Gastrocnemius medialis (tissue), 4 donors: ENCODE data around the gene RTN4RL1. TPM values are rescaled to one million over a fixed set of nuclear protein-coding genes. Genes with fewer than 3 reads are reported as not detected.

Experiments
- ATAC-seq, 2 donors: fragments of 150-250 bp; one replicate each; pipeline ENCODE4 v1.9.1; 2016
- DNase-seq, 2 donors: peaks; one replicate each; pipeline ENCODE4 v3.0.0-alpha.2; 2019
- H3K27ac ChIP-seq, 4 donors: fragments of 200-600 bp; sonication (generic); 1 replicate in 1 of 4; 2 replicates in 3 of 4; pipeline ENCODE4 v1.5.1; 2016 to 2018; ENCODE audit warnings: mild to moderate bottlenecking in 2 of 4, moderate library complexity in 1 of 4
- H3K27me3 ChIP-seq, 3 donors: fragments of 200-600 bp; sonication (generic) in 2 of 3; 1 replicate in 1 of 3; 2 replicates in 2 of 3; pipeline versions ENCODE4 v1.5.1 to v1.6.0; 2016 to 2019; ENCODE audit warnings: mild to moderate bottlenecking in 1 of 3, moderate library complexity in 1 of 3
- H3K36me3 ChIP-seq, 2 donors: fragments of 200-600 bp; sonication (generic) in 1 of 2; one replicate each; pipeline ENCODE4 v1.5.1; 2017 to 2018
- H3K4me1 ChIP-seq, 2 donors: fragments of 200-600 bp; sonication (generic) in 1 of 2; one replicate each; pipeline ENCODE4 v1.5.1; 2016 to 2017; ENCODE audit warnings: mild to moderate bottlenecking in 2 of 2
- H3K4me3 ChIP-seq, 4 donors: fragments of 200-600 bp; sonication (generic) in 3 of 4; 1 replicate in 1 of 4; 2 replicates in 3 of 4; pipeline ENCODE4 v1.5.1; 2016 to 2019; ENCODE audit warnings: mild to moderate bottlenecking in 2 of 4
- H3K9me3 ChIP-seq, 3 donors: fragments of 200-600 bp; sonication (generic) in 2 of 3; 1 replicate in 1 of 3; 2 replicates in 2 of 3; pipeline ENCODE4 v1.5.1; 2016 to 2019
- CTCF ChIP-seq, 5 experiments: fragments of 450-650 bp in 3 of 5; fragments of 200-600 bp in 2 of 5; sonication (generic) in 2 of 5; IDR thresholded peaks in 4 of 5; conservative IDR thresholded peaks in 1 of 5; 1 replicate in 4 of 5; 2 replicates in 1 of 5; pipeline ENCODE4 v1.5.1; 2016 to 2019; ENCODE audit warnings: antibody characterized with exemption in 5 of 5, mild to moderate bottlenecking in 3 of 5, moderate library complexity in 3 of 5
- POLR2A ChIP-seq, 2 donors: fragments of 450-650 bp; IDR thresholded peaks; one replicate each; pipeline ENCODE4 v1.6.1; 2017; ENCODE audit warnings: antibody characterized with exemption in 2 of 2, mild to moderate bottlenecking in 2 of 2, moderate library complexity in 2 of 2
- in situ Hi-C, 4 donors: fragments of 200-750 bp; cut with MboI; loops; one replicate each; pipeline versions ENCODE4 v1.15.0 to v1.8.0; 2017; ENCODE audit warnings: low sequenced_read_pairs in 4 of 4
- intact Hi-C: fragments of 100-400 bp; cut with DNase I; formaldehyde crosslinking; loops from one replicate; pipeline ENCODE4 v1.15.1; 2023; ENCODE audit warnings: low total_unique reads
- total RNA-seq, 4 donors: library from RNA; depleted of rRNA; stranded (reverse); fragments of >200 nt; gene quantifications; one replicate each; pipeline versions ENCODE4 v1.1.0 to v1.2.3, GENCODE V29; 2016

Gene RTN4RL1
- total RNA-seq, 4 donors from 2014 or later = 0.31 to 1.7 (median 1.2) TPM

DNA sequence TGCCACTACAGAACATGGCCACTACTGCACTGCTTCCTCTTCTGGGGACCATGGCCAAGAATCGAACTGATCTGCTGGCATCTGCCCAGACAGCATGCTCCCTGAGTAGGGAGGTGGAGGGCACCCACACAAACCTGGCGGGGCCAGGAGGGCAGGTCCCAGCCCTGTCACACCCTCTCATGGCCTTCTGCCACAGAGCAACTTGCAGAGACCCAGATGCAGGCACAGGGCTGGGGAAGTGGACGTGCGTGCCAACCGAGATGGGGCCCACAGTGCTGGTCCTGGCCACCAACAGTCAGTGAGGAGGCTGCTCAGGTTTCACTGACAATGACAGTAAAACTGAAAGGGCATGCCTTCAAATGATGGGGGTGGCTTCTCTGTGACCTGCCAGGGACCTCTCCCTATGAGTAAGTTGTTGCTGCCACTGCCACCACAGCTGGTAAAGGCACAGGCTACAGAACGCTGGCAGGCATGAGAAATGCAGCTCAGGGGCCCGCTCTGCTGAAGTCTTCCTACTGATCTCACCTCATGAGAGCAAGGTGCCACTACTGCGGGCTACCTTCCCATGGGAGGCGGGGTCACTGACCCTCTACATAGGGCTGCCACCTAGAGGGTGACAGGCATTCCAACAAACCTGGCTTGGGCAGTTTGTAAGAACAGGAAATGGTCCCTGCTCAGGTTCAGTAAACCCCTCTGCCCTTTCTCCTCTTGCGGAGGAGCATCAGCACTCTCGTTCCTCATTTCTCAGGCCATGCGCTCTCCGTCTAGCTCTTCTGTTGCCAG, 45.3 kb upstream of the RTN4RL1 start:
- H3K36me3 ChIP-seq = peaks cover 0 to 12% of the 10 kb centered on the region in 2 donors
- H3K4me3 ChIP-seq = no peak overlapping the region
- TF ChIP-seq POLR2A (IDR thresholded peaks at IDR 0.05) (no peak), CTCF (IDR thresholded peaks at IDR 0.05 in 4 of 5, conservative IDR thresholded peaks at IDR 0.05 in 1 of 5) (no peak)
- no peaks in the 10 kb centered on the region for H3K9me3 ChIP-seq
- peak overlapping the region; percentile 56 to 82 (median 80) for H3K27ac ChIP-seq
- no peak for DNase-seq
- no peaks in the 10 kb centered on the region for H3K27me3 ChIP-seq
- no peak for ATAC-seq
- in situ Hi-C loops = no loop called here
- intact Hi-C loops = no loop called here
- peaks cover 45 to 53% of the 10 kb centered on the region in 2 donors for H3K4me1 ChIP-seq

- H3K4me3 ChIP-seq = no peak overlapping the region
- H3K9me3 ChIP-seq = no peaks in the 10 kb centered on the region
- intact Hi-C loops = no loop called here
- H3K4me1 ChIP-seq = peaks cover 39 to 54% of the 10 kb centered on the region in 2 donors
- DNase-seq (no peak), ATAC-seq (no peak)
- TF ChIP-seq POLR2A (IDR thresholded peaks at IDR 0.05) (no peak), CTCF (IDR thresholded peaks at IDR 0.05 in 4 of 5, conservative IDR thresholded peaks at IDR 0.05 in 1 of 5) (no peak)
- H3K27me3 ChIP-seq = no peaks in the 10 kb centered on the region
- in situ Hi-C loops = loop anchor here in 2 of 4 donors (5.0 to 10.0 kb wide), 2 partner anchors 174 to 176 kb away; no protein-coding TSS in a partner anchor
- H3K27ac ChIP-seq = peak overlapping the region; percentile 68 to 82 (median 74)
- H3K36me3 ChIP-seq = peaks cover 0 to 25% of the 10 kb centered on the region in 2 donors
These were observed 43.5 kb upstream of the RTN4RL1 start for GRCh38 chr17:2068519-2069051.

- intact Hi-C loops (no loop called here), in situ Hi-C loops (loop anchor here in 2 of 4 donors (5.0 to 10.0 kb wide), 2 partner anchors 174 to 177 kb away; no protein-coding TSS in a partner anchor)
- Histone ChIP-seq H3K4me3 (no peak overlapping the region), H3K27me3 (no peaks in the 10 kb centered on the region), H3K27ac (peak overlapping the region; percentile 68 to 82 (median 74)), H3K9me3 (no peaks in the 10 kb centered on the region), H3K4me1 (peaks cover 44 to 57% of the 10 kb centered on the region in 2 donors), H3K36me3 (peaks cover 0 to 25% of the 10 kb centered on the region in 2 donors)
- DNase-seq (no peak), ATAC-seq (no peak)
- TF ChIP-seq POLR2A (IDR thresholded peaks at IDR 0.05) = no peak
- no peak for TF ChIP-seq CTCF (IDR thresholded peaks at IDR 0.05 in 4 of 5, conservative IDR thresholded peaks at IDR 0.05 in 1 of 5)
These were observed 42.9 kb upstream of the RTN4RL1 start for GRCh38 chr17:2068031-2068518.

- no peaks in the 10 kb centered on the region for H3K27me3 ChIP-seq
- H3K4me1 ChIP-seq = peaks cover 48 to 53% of the 10 kb centered on the region in 2 donors
- H3K4me3 ChIP-seq = no peak overlapping the region
- H3K36me3 ChIP-seq = peaks cover 0 to 25% of the 10 kb centered on the region in 2 donors
- in situ Hi-C loops (loop anchor here in 2 of 4 donors (5.0 to 10.0 kb wide), 2 partner anchors 175 to 177 kb away; no protein-coding TSS in a partner anchor), intact Hi-C loops (no loop called here)
- H3K9me3 ChIP-seq = no peaks in the 10 kb centered on the region
- DNase-seq = no peak
- no peak for ATAC-seq
- H3K27ac ChIP-seq = peak overlapping the region; percentile 68 to 82 (median 74)
- TF ChIP-seq POLR2A (IDR thresholded peaks at IDR 0.05) (no peak), CTCF (IDR thresholded peaks at IDR 0.05 in 4 of 5, conservative IDR thresholded peaks at IDR 0.05 in 1 of 5) (no peak)
These were observed 42.5 kb upstream of the RTN4RL1 start for GRCh38 chr17:2067608-2068024.
